Endodermal cell (in vitro differentiated cells): ENCODE results near the gene UCHL5. TPM values are rescaled to one million over a fixed set of nuclear protein-coding genes. Genes with fewer than 3 reads are reported as not detected.
A peak's percentile ranks its signal among the peaks of the same experiment; 100 is the strongest.

Experiments
- DNase-seq: peaks from one replicate; pipeline ENCODE4 v3.0.0-alpha.2; 2017
- H3K27ac ChIP-seq: 2 replicates; pipeline ENCODE4 v1.5.1; 2013; ENCODE audit warnings: mild to moderate bottlenecking, low read depth, low read length, moderate library complexity
- H3K27me3 ChIP-seq: 2 replicates; pipeline ENCODE4 v1.6.1; 2013; ENCODE audit warnings: mild to moderate bottlenecking, low read length, moderate library complexity; ENCODE audit not compliant: insufficient read depth, control insufficient read depth, poor library complexity, severe bottlenecking
- H3K36me3 ChIP-seq: 2 replicates; pipeline ENCODE4 v1.7.0; 2013; ENCODE audit warnings: mild to moderate bottlenecking, low read length, moderate library complexity; ENCODE audit not compliant: control insufficient read depth, insufficient read depth
- H3K4me1 ChIP-seq: one replicate; pipeline ENCODE4 v1.7.0; 2013; ENCODE audit warnings: low read length; ENCODE audit not compliant: control insufficient read depth, insufficient read depth
- H3K4me3 ChIP-seq: 2 replicates; pipeline ENCODE4 v1.5.1; 2013; ENCODE audit warnings: mild to moderate bottlenecking, low read length, moderate library complexity
- H3K9ac ChIP-seq: 2 replicates; pipeline ENCODE4 v1.6.1; 2013; ENCODE audit warnings: mild to moderate bottlenecking, low read length, moderate library complexity; ENCODE audit not compliant: poor library complexity, severe bottlenecking; ENCODE audit errors: extremely low read depth
- H3K9me3 ChIP-seq: 2 replicates; pipeline ENCODE4 v1.6.1; 2013; ENCODE audit warnings: mild to moderate bottlenecking, low read length, moderate library complexity; ENCODE audit not compliant: control insufficient read depth
- H3K27ac Mint-ChIP-seq: 2 replicates; pipeline ENCODE4 v1.8.0; 2020; ENCODE audit warnings: mixed read lengths
- H3K27me3 Mint-ChIP-seq: 2 replicates; pipeline ENCODE4 v1.8.0; 2021; ENCODE audit warnings: mild to moderate bottlenecking, mixed read lengths; ENCODE audit not compliant: insufficient read depth
- H3K36me3 Mint-ChIP-seq: 2 replicates; pipeline ENCODE4 v1.8.0; 2020; ENCODE audit warnings: low read depth, mixed read lengths
- H3K4me1 Mint-ChIP-seq: 2 replicates; pipeline ENCODE4 v1.8.0; 2020; ENCODE audit warnings: mixed read lengths
- H3K4me3 Mint-ChIP-seq: 2 replicates; pipeline ENCODE4 v1.8.0; 2020; ENCODE audit warnings: mild to moderate bottlenecking, moderate library complexity, mixed read lengths
- H3K9me3 Mint-ChIP-seq: 2 replicates; pipeline ENCODE4 v1.8.0; 2020; ENCODE audit warnings: mild to moderate bottlenecking, mixed read lengths
- CTCF ChIP-seq: fragments of 200-600 bp; sonication (generic); conservative IDR thresholded peaks from 2 replicates; pipeline ENCODE4 v1.5.0; 2021; ENCODE audit warnings: antibody characterized with exemption, mild to moderate bottlenecking
- WGBS, 2 experiments: methylation state at CpG; one replicate each; pipeline versions ENCODE4 v1.1.5 to v1.1.7; 2013; ENCODE audit warnings: missing lambda C conversion rate in 2 of 2, mixed read lengths in 1 of 2; ENCODE audit not compliant: insufficient coverage in 1 of 2, insufficient read length in 1 of 2; 5-methylcytosine and 5-hydroxymethylcytosine counted together
- total RNA-seq, 2 donors: library from RNA; stranded (reverse); fragmentation: NEBNext Ultra II Directional in 1 of 2; extraction: Animal tissue kit (Norgen Biotek cat#: 25700) in 1 of 2; gene quantifications; 2 replicates in 1 of 2; 3 replicates in 1 of 2; pipeline ENCODE4 v1.2.1, GENCODE V29; 2021

UCHL5 gene
- total RNA-seq, 2 donors from 2014 or later = 33.0 to 40.6 TPM

- no peaks in the 10 kb centered on the region for H3K9me3 Mint-ChIP-seq
These were observed 3.7 kb upstream of the UCHL5 start for GRCh38 chr1:193062698-193063463.

GRCh38 chr1:193060938-193061337, 1.8 kb upstream of the UCHL5 start:
- Mint-ChIP-seq H3K27ac (no peak overlapping the region), H3K9me3 (no peaks in the 10 kb centered on the region), H3K4me1 (peaks cover 16% of the 10 kb centered on the region), H3K4me3 (peak overlapping the region; percentile 83), H3K36me3 (no peaks in the 10 kb centered on the region), H3K27me3 (peaks cover 7% of the 10 kb centered on the region)
- Histone ChIP-seq H3K27ac (no peak overlapping the region), H3K4me3 (peak overlapping the region; percentile 93), H3K4me1 (peaks cover 2% of the 10 kb centered on the region), H3K9ac (peak overlapping the region; percentile 93), H3K27me3 (peaks cover 35% of the 10 kb centered on the region), H3K36me3 (peaks cover 6% of the 10 kb centered on the region), H3K9me3 (peaks cover 7% of the 10 kb centered on the region)
- no peak for DNase-seq
- TF ChIP-seq CTCF = no peak
- WGBS, 2 experiments = 33 to 46% methylated on average over 2 of the region's 2 CpGs

More at GRCh38 chr1:193062698-193063463, 3.7 kb upstream of the UCHL5 start:
- Mint-ChIP-seq H3K27ac (no peak overlapping the region), H3K36me3 (no peaks in the 10 kb centered on the region), H3K4me1 (peaks cover 16% of the 10 kb centered on the region), H3K4me3 (no peak overlapping the region), H3K27me3 (peaks cover 7% of the 10 kb centered on the region)
- Histone ChIP-seq H3K36me3 (peaks cover 6% of the 10 kb centered on the region), H3K27me3 (peaks cover 44% of the 10 kb centered on the region), H3K4me1 (peaks cover 5% of the 10 kb centered on the region), H3K27ac (no peak overlapping the region), H3K4me3 (no peak overlapping the region), H3K9me3 (peaks cover 7% of the 10 kb centered on the region), H3K9ac (no peak overlapping the region)
- no peak for DNase-seq
- 89 to 100% methylated on average over 1 to 3 of the region's 4 CpGs for WGBS, 2 experiments
- no peak for TF ChIP-seq CTCF

- TF ChIP-seq CTCF = no peak
- Mint-ChIP-seq H3K4me1 (peaks cover 16% of the 10 kb centered on the region), H3K27me3 (peaks cover 5% of the 10 kb centered on the region), H3K36me3 (no peaks in the 10 kb centered on the region), H3K27ac (peak overlapping the region; percentile 41), H3K4me3 (peak overlapping the region; percentile 83), H3K9me3 (no peaks in the 10 kb centered on the region)
- no peak overlapping the region for H3K27ac ChIP-seq
- peaks cover 6% of the 10 kb centered on the region for H3K36me3 ChIP-seq
- H3K27me3 ChIP-seq = peaks cover 30% of the 10 kb centered on the region
- H3K9ac ChIP-seq = peak overlapping the region; percentile 93
- peak overlapping the region; percentile 93 for H3K4me3 ChIP-seq
- WGBS, 2 experiments = 14 to 22% methylated on average over 3 of the region's 4 CpGs
- peaks cover under 1% of the 10 kb centered on the region for H3K4me1 ChIP-seq
- DNase-seq = no peak
- peaks cover 7% of the 10 kb centered on the region for H3K9me3 ChIP-seq
These were observed 1.2 kb upstream of the UCHL5 start for GRCh38 chr1:193060406-193060805.
